ENCODE measurements around the gene GNG11.

The GNG11 gene

GRCh38 chr7:93955304-93955703 is 33.8 kb downstream of the GNG11 start:
- no peak for DNase-seq

- no peak for DNase-seq
These were observed 36.2 kb downstream of the GNG11 start for GRCh38 chr7:93957767-93958166.

GRCh38 chr7:93958216-93958615 is 36.7 kb downstream of the GNG11 start:
- DNase-seq: no peak

- DNase-seq: no peak
These were observed 37.1 kb downstream of the GNG11 start for GRCh38 chr7:93958651-93959050.

GRCh38 chr7:93960986-93961385 is 39.5 kb downstream of the GNG11 start:
- no peak for DNase-seq

- DNase-seq: no peak
These were observed 42.7 kb downstream of the GNG11 start for GRCh38 chr7:93964262-93964661.

GRCh38 chr7:93964813-93965212 is 43.3 kb downstream of the GNG11 start:
- no peak for DNase-seq

- DNase-seq: no peak
These were observed 47.5 kb downstream of the GNG11 start for GRCh38 chr7:93968911-93969620.

- no peak for DNase-seq
These were observed 50.6 kb downstream of the GNG11 start for GRCh38 chr7:93972029-93972725.

- DNase-seq: no peak
These were observed 51.6 kb downstream of the GNG11 start for GRCh38 chr7:93973134-93973533.

- DNase-seq: no peak
These were observed 55.8 kb downstream of the GNG11 start for GRCh38 chr7:93977211-93977950.

Data from activated CD8-positive, alpha-beta memory T cell treated with anti-CD3 and anti-CD28 coated beads, Interleukin-2, amount 50 U/mL, for 48 hours (primary cell).